GM21447 (cell line): ENCODE results near the gene FAR2.
"Not testable (repeated sequence)": the region's sequence is repeated elsewhere in the genome, so short reads cannot be mapped to it uniquely, and the experiment has no call there.

ENCODE experiments used
- ATAC-seq: cut with Tn5 transposase; IDR thresholded peaks from one replicate; pipeline ENCODE4 v1.9.1; 2021; ENCODE audit not compliant: unreplicated experiment

Gene FAR2

DNA sequence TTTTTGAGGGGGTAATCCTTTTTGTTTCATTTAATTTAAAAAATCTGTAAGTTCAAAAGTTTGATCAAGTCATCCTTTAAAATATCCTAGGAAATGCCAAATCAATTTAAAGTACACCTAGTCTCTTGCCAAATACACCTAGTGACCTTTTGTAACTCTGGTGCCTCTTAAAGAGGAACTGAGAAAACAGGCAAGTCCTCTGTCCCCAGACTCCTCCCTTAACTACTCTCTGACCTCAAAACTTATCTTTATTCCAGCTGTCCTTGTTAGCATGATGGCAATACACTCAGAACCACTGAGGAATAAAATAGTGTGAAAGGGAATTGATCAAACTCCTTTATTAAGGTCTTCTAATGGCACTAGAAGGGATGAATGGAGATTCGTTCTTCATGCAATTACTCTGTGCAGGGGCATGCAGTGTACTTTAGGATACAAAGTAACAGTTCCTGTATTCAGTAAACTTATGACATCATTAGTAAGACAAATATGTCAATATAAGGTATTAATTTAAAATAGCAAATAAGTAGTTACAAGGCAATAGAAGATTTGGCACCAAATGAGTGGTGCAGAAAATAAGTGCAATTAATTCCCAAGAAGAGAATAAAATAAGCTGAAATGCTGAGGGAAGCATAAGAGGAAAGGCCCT, 3.3 kb downstream of the FAR2 start:
- peak; percentile 78 for ATAC-seq

DNA sequence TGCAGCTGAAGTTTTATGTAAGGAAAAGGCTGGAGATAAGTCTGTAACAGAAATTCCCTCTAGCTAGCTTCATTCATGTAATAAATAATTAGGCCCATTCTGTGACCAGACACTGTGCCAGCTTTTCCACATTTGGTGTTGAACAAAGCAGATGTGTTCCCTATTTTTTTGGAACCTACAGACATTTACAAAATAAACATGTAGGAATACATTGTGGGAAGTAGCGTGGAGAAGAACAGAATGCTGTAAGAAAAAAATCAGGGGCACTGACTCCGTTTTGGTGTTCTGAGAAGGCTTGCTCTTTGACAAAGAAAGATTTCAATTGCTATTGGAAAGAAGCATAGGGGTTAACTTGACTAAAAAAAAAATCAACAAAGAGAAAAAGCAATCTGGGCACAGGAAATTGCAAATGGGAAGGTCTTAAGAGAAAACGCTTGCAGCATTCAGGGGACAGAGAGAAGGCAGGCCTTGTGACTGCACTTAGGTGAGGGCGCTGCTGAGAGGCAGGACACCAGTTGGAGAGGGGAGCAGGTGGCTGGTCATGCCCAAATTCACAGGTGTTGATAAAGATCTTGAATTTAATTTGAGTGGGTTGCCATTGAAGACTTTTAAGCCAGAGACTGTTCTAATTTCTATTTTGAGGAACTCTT, 4.0 kb downstream of the FAR2 start:
- no peak for ATAC-seq

DNA sequence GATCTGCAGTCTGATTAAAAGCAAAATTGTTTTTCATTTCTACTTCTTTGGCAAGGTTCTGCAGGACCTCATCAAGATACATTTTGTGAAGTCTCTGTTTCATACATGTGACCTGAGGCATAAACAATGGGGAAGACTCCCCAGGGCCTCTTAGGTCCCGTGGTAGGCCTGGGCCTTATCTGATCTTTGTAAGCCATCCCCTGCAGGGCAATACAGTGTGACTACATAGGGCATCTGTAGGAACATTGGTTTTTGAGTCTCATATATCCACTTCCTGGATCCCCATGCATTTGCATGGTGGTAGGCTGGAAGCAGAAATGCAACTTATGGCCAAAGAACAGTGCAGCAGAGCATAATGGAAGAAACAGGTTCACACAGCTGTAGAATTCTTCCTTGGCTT, 6.0 kb downstream of the FAR2 start:
- peak; percentile 54 for ATAC-seq

DNA sequence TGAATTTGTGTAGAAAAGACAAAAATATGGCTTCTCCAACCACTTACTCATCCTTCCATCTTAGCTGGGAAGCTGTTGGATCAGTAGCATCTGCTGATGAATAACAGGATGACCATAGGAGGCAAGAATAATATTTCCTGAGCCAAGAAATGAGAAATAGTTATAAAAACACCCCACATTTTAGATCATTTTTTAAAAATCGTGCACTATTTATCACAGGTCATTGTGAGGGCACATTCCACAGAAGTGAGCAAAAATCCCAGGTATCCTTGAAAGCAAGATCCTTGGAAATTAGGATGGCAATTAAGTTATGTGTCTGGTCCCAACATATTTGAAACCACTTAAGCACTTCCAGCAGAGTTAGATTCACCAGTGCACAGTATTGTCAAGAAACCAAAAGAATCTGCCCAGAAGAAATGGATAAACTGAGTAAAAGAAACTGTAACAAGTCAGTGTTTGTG, 8.4 kb downstream of the FAR2 start:
- ATAC-seq, result no peak

DNA sequence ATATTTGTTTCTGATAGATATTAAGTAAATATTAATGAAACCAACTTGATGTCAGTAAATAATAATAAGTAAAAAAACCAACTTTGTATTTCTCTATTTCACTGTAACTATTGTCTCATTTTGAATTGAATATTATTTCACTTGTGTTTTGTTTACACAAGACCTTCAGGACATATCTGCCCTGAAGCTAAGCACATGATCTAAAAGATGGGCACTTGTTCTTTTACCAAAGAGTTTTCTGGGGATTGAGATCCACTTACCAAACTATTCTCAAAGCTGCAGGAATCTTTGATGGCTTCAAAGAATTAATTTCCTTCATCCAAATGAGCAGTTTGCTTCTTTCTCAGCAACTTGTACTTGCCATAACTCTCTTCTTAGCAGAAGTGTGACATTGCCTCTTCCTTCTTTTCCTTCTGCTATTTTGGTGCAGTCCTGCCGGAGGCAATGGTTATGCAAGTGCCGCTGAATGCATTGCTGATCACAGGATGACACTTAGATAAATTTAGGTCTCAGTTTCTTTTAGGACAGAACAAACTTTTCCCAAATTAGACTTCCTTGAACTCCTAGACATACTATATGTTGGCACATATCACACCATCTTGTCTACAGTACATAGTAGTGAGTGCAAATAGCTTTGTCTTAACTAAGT, 9.2 kb downstream of the FAR2 start:
- ATAC-seq, result no peak

DNA sequence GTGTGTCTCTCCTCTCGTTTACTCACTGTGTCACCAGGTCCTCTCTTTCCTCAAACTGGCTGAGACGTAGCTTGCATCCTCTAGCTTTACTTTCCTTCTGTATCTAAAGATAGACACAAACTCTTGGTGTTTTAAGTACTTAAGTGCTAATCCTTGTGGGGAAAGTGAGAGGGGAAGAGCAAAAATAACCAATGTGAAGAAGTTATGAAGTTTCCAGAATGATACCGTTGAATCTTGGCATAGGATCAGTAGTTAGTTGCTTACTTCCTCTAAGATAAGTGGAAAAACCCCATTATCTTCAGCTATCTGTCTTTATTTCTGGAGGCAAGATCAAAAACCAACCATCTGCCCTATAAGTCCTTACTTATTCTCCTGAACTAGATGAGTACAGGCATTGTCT, 10.6 kb downstream of the FAR2 start:
- no peak for ATAC-seq

DNA sequence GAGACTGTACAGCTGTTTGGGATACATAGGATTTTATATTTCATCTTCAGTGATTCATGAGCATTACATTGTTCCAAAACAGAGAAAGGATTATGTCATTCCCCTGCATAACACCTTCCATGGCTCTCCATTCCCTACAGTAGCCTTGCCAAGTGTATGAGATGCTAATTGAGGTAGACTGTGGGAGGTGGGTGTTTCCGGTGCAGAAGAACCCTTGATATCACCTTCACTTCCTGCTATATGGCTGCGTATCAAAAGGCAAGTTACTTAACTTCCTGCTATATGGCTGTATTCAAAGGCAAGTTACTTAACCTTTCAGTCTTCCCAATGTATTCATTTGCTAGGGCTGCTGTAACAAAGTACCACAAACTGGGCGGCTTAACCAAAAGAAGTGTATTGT, 11.2 kb downstream of the FAR2 start:
- ATAC-seq, result no peak

DNA sequence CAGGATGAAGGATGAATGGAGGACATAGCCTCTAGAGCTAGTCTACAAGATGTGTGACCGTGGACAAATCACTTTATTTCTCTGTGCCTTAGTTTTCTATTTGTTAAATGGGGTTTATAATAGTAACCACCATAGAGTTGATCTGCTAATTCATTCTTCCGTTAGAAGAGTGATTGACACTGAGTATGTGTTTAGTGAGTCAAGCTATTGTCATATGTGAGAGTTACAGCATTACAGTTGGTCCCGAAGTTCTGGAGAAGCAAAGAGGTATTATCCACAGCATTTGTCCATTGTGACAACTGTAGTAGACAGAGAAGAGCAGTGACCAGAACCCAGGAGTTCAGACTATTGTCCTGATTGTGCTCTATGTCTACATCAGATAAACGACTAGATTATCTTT, 14.1 kb downstream of the FAR2 start:
- no peak for ATAC-seq

DNA sequence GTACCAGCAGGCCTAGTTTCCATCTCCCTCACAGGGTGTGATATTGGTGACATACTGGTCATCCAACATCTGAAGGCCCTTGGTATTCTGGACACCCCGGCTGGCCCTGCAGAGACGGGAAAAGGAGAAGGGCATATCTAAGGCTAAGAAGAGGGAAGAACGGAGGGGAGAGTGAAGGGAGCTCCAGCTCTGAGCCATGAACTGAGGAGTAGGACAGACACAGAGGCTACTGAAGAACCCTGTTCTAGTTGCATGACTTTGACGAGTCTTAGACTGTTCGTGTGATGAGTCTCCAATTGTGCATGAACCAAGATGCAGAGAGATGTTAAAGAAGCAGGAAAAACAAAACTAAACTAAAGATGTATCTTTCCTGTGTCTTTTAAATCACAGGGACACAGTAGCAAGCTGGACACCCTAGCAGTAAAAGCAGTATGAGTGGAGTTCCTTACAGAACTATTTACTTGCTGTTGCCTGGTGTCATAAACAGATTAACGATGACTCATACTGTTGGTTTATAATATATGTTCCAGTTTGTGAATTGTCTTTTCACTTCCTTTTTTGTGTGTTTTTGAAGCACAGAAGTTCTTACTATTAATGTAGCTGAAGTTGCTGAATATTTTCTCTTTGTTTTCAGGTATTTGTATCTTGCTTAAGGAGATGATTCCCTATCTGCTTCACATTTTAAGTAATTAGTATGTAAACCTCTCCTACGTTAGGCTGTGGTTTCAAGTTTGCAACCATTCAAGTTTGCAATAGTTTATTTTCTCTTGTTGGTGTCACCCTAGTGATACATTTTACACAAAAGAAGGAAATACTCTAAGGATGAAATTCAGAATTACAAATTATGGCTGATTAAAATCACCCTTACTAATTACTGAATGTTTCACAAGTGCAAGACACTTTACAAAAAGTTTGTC, 15.7 kb downstream of the FAR2 start:
- ATAC-seq, result peak; percentile 100

DNA sequence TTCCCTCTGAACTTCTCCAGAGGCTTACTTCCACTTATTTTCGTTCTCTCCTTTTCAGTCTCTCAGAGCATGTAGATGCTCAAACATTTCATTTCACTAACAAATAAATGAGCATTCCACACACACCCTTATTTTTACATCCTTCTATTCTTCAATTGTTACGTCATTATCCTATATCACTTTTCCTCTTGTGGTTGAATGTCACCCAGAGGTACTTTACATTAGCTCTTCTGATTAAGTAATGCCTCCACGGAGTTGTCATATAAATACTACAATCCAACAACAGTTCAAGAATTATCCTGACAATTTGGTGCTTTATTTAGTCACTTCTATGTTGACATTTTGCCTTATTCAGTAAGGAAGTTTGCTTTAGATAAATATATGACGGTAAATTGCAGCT, 18.4 kb downstream of the FAR2 start:
- ATAC-seq, result no peak

DNA sequence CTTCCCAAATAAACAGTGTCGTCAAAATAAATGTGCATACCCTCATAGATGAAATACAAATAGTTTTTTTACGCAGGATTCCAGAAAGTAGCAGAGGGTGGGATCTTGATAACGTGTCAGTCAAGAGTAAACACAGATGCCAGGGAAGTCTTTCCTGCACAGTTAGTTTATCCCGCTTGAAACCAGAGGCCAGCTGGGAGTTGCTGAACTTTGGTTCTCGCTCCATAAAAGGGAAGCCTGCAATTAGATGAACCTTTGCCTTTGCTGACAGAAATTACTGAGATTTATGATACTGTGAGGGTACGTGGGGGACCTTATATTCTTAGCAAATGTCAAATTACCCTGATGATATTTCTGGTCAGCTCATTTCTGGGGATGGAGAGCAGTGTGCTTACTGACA, 18.9 kb downstream of the FAR2 start:
- ATAC-seq, result no peak

DNA sequence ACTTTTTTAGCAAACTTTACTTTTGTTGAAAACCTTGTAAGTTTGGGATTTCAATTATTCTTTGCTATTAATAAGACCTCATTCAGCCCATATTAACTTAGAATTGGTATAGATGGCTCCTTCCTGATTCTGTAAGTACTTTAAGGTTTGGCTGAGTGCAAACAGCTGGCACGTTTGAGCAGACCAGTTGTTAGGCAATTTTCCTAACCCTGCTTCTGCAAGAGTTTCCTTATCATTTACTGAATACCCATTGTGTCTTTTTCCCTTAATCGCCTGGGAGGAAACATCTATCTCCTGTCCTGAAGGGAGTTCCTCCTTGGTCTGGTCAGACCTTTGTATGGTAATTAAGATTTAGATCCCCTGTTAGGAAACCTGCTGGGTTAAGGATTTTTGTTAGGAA, 20.9 kb downstream of the FAR2 start:
- not testable (repeated sequence) for ATAC-seq

DNA sequence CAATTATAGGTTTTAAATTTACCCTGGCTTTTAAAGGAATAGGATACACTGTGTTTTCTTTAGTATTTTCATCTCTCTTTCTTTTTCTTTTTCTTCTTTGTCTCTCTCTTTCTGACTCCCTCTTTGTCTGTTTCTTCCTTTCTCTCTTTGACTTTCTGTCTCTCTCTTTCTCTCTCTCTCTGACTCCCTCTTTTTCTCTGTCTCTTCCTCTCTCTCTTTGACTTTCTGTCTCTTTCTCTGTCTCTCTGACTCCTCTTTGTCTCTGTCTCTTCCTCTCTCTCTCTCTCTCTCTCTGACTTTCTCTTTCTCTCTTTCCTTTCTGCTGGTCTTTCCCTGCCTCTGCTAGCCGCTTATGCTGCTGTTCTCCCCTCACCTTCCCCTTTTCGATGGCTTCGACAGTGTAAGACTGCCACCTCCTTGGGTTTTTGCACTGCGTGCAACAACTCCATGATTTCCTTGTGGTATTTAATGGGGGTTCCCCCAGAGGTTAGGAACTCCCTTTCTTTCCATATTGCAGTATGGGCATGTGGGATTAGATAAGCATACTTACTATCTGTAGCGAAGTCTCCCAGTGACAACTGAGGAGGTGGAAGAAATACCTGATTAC, 21.5 kb downstream of the FAR2 start:
- ATAC-seq, result not testable (repeated sequence)

DNA sequence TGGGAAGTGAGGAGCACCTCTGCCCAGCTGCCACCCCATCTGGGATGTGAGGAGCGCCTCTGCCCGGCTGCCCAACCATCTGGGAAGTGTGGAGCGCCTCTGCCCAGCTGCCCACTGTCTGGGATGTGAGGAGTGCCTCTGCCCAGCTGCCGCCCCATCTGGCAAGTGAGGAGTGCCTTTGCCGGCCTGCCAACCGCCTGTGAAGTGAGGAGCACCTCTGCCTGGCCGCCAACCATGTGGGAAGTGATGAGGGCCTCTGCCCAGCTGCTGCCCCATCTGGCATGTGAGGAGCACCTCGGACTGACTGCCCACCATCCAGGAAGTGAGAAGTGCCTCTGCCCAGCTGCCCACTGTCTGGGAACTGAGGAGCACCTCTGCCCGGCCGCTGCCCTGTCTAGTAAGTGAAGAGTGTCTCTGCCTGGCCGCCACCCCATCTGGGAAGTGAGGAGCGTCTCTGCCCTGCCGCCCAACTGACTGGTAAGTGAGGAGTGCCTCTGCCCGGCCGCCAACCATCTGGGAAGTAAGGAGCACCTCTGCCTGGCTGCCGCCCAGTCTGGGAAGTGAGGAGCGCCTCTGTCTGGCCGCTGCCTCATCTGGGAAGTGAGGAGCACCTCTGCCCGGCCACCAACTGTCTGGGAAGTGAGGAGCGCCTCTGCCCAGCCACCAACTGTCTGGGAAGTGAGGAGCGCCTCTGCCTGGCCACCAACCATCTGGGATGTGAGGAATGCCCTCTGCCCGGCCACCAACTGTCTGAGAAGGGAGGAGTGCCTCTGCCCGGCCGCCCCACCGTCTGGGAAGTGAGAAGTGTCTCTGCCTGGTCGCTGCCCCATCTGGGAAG, 22.6 kb downstream of the FAR2 start:
- no peak for ATAC-seq

DNA sequence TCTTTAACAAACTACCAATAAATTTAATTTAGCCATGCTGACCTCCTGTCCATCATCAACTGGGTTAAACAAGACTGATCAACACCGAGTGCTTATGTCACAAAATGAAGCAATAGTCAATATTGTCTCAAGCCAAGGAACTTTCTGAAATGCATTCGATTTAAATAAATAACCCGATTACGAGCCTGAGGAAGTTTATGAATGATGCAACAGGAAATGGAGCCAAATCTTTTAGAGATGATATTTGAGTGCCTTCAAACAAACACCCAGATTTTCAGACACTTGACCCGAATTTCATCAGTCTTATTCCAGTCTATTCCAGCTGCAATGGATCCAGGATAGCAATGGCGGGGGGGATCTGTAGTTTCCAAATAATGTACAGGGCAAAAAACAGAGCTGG, 27.9 kb downstream of the FAR2 start:
- no peak for ATAC-seq

DNA sequence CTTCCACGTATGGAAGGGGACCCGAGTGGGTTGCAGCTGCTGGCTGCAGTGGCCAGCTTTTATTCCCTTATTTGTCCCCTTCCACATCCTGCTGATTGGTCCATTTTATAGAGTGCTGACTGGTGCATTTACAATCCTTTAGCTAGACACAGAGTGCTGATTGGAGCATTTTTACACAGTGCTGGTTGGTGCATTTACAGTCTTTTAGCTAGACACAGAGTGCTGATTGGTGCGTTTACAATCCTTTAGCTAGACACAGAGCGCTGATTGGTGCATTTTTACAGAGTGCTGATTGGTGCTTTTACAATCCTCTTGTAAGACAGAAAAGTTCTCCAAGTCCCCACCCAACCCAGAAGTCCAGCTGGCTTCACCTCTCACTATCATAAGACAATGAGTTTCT, 33.2 kb downstream of the FAR2 start:
- ATAC-seq, result not testable (repeated sequence)

DNA sequence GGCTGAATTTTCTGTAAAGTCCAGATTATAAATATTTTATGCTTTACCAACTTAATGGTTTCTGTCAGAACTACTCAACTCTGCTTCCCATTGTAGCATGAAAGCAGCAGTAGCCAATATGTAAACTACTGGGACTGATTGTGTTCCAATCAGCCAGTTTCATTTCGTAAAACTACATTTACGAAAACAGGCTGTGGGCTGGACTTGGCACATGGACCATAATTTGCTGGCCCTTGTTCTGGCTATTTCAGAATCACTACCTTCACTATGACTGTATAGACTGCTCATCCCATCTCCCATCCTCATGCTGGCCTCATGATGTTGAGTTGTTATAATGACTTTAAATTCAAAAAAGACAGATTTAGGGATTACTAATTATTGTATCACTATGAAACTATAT, 38.7 kb downstream of the FAR2 start:
- no peak for ATAC-seq

DNA sequence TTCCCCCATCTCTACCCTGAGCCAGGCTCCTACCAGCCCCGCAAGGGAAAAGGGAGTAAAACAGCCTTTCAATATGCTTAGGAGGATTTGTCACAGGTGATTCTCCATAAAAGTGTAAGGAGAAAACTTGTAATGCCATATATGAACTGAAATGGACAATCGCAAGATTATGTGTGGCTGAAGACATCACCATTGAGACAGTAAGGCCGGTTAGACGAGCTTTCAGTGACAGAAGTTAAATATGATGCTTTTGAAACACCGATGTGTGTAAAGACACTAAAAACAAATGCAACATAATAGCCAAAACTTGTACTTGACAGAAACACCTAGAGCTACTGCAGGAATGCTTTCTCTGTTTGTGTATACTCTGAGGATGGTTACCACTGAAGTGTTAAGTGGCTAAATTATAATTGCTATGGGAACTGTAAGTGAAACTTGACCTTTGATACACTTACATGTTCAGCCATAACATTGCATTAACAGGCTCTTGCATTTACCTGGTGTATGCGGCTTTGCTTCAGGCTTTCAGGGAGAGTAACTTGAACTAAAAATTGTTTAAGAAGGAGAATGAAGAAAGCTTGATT, 42.3 kb downstream of the FAR2 start:
- no peak for ATAC-seq

DNA sequence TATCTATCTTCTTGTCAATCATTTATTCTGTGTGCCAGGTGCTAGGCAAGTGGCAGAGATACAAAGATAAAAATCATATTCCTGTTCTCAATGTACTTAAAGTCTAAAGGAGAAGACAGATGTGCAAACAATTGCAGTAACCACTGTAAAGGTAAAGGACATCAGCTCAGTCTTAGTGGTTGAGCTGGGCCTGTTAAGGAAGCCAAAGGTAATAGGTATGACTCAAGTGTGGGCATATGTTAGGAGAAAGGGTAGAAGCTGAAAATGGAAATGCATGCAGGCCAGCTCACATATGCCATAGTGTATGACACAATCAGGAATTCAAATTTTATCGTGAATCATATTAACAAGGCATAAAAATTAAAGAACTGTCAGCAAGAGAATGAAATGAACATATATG, 49.8 kb downstream of the FAR2 start:
- ATAC-seq, result no peak

DNA sequence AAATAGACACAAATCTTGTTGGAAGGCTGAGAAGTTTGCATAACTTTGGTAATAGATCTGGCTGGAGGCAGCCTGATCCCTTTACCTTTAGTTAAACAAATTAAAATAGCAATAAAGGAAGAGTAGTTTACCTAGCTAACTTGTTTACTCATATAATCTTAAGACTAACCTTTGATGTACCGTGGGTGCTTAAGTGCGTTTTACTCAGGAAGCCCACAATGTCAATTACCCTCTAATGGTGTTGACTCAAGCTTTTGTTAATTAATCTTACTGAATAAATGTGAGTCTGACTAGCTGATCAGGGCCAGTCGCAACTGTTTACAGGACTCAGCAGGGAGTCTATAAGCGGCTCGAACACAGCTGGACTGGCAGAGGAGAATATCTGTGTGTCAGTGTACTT, 51.5 kb downstream of the FAR2 start:
- no peak for ATAC-seq
